Thoracic aorta (tissue), 2 donors: ENCODE measurements around the gene ZBTB7C. TPM values are rescaled to one million over a fixed set of nuclear protein-coding genes. Genes with fewer than 3 reads are reported as not detected.

ENCODE experiments used
- ATAC-seq: fragments of 150-250 bp; one replicate; pipeline ENCODE4 v1.8.0; 2017; ENCODE audit warnings: low read depth; ENCODE audit not compliant: insufficient number of reproducible peaks, low FRiP score
- DNase-seq: peaks from one replicate; pipeline ENCODE4 v3.0.0-alpha.2; 2020; ENCODE audit warnings: low spot score
- H3K27ac ChIP-seq, 2 donors: fragments of 200-600 bp; sonication (generic); 1 replicate in 1 of 2; 2 replicates in 1 of 2; pipeline ENCODE4 v1.5.1; 2016; ENCODE audit warnings: mild to moderate bottlenecking in 2 of 2, moderate library complexity in 2 of 2
- H3K27me3 ChIP-seq: fragments of 200-600 bp; sonication (generic); replicated peaks from 2 replicates; pipeline ENCODE4 v1.6.0; 2016; ENCODE audit warnings: mild to moderate bottlenecking; ENCODE audit not compliant: insufficient read depth
- H3K36me3 ChIP-seq: fragments of 200-600 bp; sonication (generic); one replicate; pipeline ENCODE4 v1.5.1; 2016
- H3K4me1 ChIP-seq, 2 donors: fragments of 200-600 bp; sonication (generic); 1 replicate in 1 of 2; 2 replicates in 1 of 2; pipeline versions ENCODE4 v1.5.1 to v1.6.0; 2016; ENCODE audit warnings: low read depth in 2 of 2, mild to moderate bottlenecking in 1 of 2; ENCODE audit not compliant: control insufficient read depth in 1 of 2
- H3K4me3 ChIP-seq: fragments of 200-600 bp; sonication (generic); 2 replicates; pipeline ENCODE4 v1.5.1; 2016; ENCODE audit warnings: mild to moderate bottlenecking
- H3K9me3 ChIP-seq: fragments of 200-600 bp; sonication (generic); 2 replicates; pipeline ENCODE4 v1.5.1; 2016
- total RNA-seq, 2 donors: library from RNA; depleted of rRNA; stranded (reverse); fragments of >200 nt; gene quantifications; one replicate each; pipeline versions ENCODE4 v1.1.0 to v1.2.3, GENCODE V29; 2016
- TF ChIP-seq, protein P1 (sequence below): fragments of 200-600 bp; sonication (generic); IDR thresholded peaks from one replicate; pipeline ENCODE4 v1.5.1; 2019; ENCODE audit warnings: antibody characterized with exemption

ZBTB7C gene
- total RNA-seq, 2 donors from 2014 or later: 9.6 to 10.9 TPM

DNA sequence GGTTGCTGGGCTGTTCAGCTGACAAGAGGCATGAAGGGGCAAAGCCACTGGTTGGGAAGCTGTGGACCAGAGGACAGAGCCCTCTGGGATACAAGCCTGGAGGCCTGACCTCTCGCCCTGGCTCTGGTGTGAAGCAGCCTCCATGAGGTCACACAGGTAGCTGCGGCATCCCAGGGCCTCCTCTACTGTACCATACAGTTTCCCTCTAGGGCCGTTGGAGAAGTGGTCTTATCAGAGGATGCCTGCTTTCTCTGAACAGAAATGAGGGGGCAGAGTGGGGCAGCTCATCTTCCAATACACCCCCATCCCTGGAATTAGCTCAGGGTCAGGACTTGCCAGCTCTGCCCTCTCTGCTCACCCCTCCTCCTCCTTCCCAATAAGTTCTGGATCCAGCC, 343.6 kb downstream of the ZBTB7C start:
- Histone ChIP-seq H3K27me3 (no peaks in the 10 kb centered on the region), H3K9me3 (no peaks in the 10 kb centered on the region), H3K27ac (no peak overlapping the region), H3K4me1 (no peaks in the 10 kb centered on the region), H3K36me3 (no peaks in the 10 kb centered on the region), H3K4me3 (no peak overlapping the region)
- TF ChIP-seq, protein P1, sequence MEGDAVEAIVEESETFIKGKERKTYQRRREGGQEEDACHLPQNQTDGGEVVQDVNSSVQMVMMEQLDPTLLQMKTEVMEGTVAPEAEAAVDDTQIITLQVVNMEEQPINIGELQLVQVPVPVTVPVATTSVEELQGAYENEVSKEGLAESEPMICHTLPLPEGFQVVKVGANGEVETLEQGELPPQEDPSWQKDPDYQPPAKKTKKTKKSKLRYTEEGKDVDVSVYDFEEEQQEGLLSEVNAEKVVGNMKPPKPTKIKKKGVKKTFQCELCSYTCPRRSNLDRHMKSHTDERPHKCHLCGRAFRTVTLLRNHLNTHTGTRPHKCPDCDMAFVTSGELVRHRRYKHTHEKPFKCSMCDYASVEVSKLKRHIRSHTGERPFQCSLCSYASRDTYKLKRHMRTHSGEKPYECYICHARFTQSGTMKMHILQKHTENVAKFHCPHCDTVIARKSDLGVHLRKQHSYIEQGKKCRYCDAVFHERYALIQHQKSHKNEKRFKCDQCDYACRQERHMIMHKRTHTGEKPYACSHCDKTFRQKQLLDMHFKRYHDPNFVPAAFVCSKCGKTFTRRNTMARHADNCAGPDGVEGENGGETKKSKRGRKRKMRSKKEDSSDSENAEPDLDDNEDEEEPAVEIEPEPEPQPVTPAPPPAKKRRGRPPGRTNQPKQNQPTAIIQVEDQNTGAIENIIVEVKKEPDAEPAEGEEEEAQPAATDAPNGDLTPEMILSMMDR: no peak
- no peak for DNase-seq
- ATAC-seq: no peak

DNA sequence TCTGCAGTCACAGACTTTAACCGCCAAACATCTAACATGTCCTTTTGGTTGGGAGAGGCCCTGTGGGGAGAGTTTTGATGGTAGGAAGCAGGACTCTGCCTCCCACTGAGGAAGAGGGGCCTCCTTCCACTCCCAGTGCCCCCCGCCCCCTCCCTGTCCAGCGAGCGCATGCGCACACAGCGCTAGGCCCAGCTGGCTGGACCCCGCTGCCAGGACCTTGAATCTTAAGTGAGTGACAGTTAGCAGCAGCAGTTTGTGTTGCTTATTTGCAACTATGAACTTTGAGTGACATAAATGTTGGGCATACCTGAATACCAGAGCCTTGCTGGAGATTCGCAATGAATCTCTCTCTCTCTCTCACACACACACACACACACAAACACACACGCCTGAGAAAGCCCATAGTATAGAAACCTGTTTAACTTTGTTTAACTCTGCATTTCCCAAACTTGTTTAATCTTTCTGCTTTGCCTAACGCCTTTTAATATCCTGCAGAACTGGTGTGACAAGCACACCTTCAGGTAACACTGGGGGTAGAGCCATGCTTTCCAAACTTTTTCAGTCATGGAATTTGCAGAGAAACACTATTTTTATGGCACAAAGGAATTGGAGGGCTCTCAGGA, 344.1 kb downstream of the ZBTB7C start:
- no peak for ATAC-seq
- Histone ChIP-seq H3K9me3 (no peaks in the 10 kb centered on the region), H3K27ac (no peak overlapping the region), H3K4me1 (no peaks in the 10 kb centered on the region), H3K36me3 (no peaks in the 10 kb centered on the region), H3K4me3 (no peak overlapping the region), H3K27me3 (no peaks in the 10 kb centered on the region)
- DNase-seq: no peak
- TF ChIP-seq, protein P1: no peak

DNA sequence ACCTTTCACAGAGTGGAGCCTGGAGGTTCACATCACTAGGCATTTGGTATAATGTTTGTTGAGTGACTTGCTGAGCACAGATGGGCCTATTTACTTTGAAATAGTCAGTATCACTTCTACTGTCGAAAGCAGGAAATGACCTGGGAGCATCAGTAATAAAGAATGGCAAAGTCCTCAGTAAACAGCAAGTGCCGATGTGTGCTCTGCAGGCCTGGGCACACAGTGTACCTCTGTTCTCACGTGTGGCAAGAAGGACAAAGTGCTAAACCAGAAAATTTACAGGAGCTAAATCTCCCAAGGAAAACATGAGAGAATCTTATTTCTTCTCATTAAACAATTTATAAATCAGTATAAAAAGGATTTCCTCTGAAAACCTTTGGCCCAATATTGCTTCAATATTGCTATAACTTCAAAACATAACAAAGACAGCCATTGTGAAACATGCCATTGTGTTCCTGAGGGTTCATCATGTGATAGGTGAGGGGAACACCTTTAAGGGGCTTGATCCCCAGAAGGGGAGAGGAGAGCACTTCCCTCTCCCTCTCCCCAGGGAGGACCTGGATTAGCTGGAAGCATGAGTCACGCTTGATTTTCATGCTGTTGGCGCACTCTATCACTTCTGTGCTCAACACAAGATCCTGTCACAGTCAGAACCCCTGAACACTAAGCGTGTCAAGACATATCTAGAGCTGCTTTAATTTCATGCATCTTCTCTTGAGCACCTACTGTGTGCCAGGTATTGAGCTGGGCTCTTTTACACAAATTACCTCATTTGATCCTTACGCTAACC, 347.2 kb downstream of the ZBTB7C start:
- Histone ChIP-seq H3K36me3 (no peaks in the 10 kb centered on the region), H3K27me3 (no peaks in the 10 kb centered on the region), H3K4me1 (no peaks in the 10 kb centered on the region), H3K9me3 (no peaks in the 10 kb centered on the region), H3K4me3 (no peak overlapping the region), H3K27ac (no peak overlapping the region)
- TF ChIP-seq, protein P1: no peak
- no peak for ATAC-seq
- no peak for DNase-seq

DNA sequence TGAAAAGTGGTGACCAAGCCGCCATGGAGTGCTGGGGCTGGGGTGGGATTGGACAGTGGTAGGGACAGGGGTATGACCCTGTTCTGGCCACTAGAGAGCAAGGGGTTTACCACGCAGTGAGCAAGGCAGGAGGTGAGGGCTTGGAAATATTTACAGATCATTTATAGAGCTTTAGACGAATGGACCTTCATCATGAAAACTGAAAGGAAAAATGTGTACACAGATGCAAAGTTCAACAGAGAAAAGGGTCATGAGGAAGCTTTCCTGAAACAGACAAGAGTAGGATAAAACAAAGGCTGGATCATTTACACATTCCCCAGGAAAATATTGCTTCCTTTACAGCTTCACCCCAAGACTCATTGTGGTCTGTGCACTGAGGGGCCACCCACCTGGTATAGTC, 348.2 kb downstream of the ZBTB7C start:
- no peaks in the 10 kb centered on the region for H3K36me3 ChIP-seq
- H3K27ac ChIP-seq: no peak overlapping the region
- H3K9me3 ChIP-seq: no peaks in the 10 kb centered on the region
- no peaks in the 10 kb centered on the region for H3K27me3 ChIP-seq
- no peaks in the 10 kb centered on the region for H3K4me1 ChIP-seq
- TF ChIP-seq, protein P1: no peak
- no peak overlapping the region for H3K4me3 ChIP-seq
- no peak for ATAC-seq
- no peak for DNase-seq

DNA sequence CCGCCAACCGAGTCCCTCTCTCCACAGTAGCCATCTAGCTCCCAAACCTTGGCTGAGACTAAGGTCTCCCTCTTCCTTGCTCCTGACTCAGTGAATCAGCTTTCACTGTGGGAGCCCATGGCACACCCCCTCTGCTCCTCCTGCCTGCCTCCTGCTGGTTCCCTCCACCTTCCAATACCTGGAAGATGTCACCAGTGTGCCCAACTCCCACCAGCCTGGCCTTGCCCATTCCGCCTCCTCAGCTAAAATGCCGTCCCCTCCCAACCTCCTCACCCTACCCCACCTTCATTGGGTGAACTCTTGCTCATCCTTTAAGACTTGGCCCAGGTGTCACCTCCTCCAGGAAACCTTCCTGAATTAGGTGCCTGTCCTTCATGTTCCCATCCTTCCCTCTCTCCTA, 348.8 kb downstream of the ZBTB7C start:
- TF ChIP-seq, protein P1: no peak
- H3K27me3 ChIP-seq: no peaks in the 10 kb centered on the region
- no peak overlapping the region for H3K4me3 ChIP-seq
- no peak for ATAC-seq
- H3K9me3 ChIP-seq: no peaks in the 10 kb centered on the region
- no peaks in the 10 kb centered on the region for H3K4me1 ChIP-seq
- H3K27ac ChIP-seq: no peak overlapping the region
- H3K36me3 ChIP-seq: no peaks in the 10 kb centered on the region
- no peak for DNase-seq
